RWPE1 (cell line): ENCODE results near the gene KARS1.

Experiments used
- CTCF ChIA-PET: fragments of 350-600 bp; sonication (Branson Sonifier 250); formaldehyde crosslinking; extraction: SDS; loops from one replicate; lab custom pipeline; 2021; lab: Yijun Ruan, JAX
- POLR2A ChIA-PET: fragments of 400-600 bp; formaldehyde crosslinking; extraction: SDS; loops from one replicate; lab custom pipeline; 2020; ENCODE audit warnings: antibody characterized with exemption; ENCODE audit not compliant: low non-redundant PET; lab: Yijun Ruan, JAX
- DNase-seq: peaks from one replicate; pipeline ENCODE4 v3.0.0; 2012; ENCODE audit warnings: low spot score
- H3K27ac ChIP-seq: fragments of 450-650 bp; 2 replicates; pipeline ENCODE4 v1.5.1; 2017
- TF ChIP-seq, protein P1 (sequence below): fragments of 450-650 bp; conservative IDR thresholded peaks from 2 replicates; pipeline ENCODE4 v1.5.1; 2017; ENCODE audit warnings: low read depth, mild to moderate bottlenecking

Gene KARS1

DNA sequence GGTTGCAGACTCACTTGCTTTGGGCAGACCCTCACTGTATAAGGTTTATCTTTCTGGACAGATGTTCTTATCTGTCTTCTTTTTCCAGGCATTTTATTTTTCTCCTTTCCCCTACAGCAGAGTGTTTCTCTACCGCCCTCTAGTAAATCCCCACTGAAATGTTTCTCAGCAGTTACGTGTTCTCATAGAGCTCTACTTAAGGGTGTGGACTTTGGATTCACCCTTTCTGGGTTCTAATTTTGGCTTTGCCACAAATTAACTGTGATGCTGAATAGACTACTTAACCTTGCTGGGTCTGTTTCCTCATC, 26.3 kb downstream of the KARS1 start:
- TF ChIP-seq, protein P1, sequence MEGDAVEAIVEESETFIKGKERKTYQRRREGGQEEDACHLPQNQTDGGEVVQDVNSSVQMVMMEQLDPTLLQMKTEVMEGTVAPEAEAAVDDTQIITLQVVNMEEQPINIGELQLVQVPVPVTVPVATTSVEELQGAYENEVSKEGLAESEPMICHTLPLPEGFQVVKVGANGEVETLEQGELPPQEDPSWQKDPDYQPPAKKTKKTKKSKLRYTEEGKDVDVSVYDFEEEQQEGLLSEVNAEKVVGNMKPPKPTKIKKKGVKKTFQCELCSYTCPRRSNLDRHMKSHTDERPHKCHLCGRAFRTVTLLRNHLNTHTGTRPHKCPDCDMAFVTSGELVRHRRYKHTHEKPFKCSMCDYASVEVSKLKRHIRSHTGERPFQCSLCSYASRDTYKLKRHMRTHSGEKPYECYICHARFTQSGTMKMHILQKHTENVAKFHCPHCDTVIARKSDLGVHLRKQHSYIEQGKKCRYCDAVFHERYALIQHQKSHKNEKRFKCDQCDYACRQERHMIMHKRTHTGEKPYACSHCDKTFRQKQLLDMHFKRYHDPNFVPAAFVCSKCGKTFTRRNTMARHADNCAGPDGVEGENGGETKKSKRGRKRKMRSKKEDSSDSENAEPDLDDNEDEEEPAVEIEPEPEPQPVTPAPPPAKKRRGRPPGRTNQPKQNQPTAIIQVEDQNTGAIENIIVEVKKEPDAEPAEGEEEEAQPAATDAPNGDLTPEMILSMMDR, result peak; percentile 35
- ChIA-PET POLR2A (no interaction called here), CTCF (no interaction called here)
- peak; percentile 18 for DNase-seq
- H3K27ac ChIP-seq, result no peak overlapping the region

DNA sequence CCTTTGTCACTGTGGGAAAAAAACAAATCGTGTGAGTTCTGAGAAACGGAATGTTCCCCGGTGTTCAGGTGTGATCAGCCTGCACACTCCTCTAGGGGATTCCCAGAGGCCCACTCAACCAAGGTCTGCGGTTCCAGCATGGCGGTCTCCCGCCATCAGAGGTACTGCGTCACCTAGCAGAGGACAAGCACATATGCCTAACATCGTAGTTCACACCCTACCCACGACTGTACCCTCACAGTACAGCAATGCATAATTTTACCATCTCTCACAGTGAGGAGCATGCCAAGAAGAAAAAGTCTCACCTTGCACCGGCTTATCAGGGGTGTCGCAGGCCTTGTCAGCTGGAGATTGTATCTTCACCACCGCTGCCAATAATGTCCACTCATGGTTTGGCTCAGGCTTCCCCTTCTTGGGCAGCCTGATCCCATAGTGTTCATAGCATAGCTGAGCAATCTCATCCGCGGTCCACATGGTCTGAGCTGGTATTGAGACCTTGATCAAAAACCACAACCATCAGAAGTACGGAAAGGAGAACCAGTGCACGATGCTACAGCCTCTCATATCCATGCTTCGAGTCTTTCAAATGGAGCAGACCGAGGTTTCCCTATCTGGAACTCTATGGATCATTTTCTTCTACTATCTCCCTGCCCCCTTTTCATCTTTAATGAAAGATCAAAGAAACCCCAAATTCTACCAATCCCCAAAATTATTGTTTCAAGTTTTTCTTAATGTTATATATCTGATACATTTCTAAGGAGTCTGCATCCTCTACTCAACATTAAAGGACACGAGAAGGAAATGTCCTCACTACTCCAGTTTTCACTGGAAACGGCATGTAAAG, 26.9 kb downstream of the KARS1 start:
- no peak for DNase-seq
- POLR2A ChIA-PET, result no interaction called here
- TF ChIP-seq, protein P1, result no peak
- CTCF ChIA-PET, result interaction anchor here (0.6 kb wide), 1 partner anchor 10 kb away, joined by 5 read pairs; no protein-coding TSS in a partner anchor
- H3K27ac ChIP-seq, result no peak overlapping the region

DNA sequence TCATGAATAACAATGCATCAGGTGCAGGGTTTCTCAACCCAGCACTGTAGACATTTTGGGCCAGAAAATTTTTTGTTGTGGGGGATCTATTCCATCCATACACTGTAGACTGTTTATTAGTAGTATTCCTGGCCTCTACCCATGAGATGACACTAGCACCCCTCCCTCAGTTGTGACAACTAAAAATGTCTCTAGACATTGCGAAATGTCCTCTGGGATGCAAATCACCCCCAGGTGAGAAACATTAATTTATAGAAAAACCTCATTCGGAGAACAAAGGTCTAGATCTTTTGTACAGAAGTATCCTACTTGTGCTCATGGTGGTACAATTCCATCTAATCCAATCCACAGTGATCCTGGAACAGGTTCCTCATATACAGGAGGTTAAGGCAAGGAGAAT, 28.7 kb downstream of the KARS1 start:
- no peak for DNase-seq
- CTCF ChIA-PET, result interaction anchor here (0.6 to 0.8 kb wide), 3 partner anchors 65 to 154 kb away, joined by 4 read pairs; no protein-coding TSS in a partner anchor
- POLR2A ChIA-PET, result no interaction called here
- TF ChIP-seq, protein P1, result no peak
- no peak overlapping the region for H3K27ac ChIP-seq

DNA sequence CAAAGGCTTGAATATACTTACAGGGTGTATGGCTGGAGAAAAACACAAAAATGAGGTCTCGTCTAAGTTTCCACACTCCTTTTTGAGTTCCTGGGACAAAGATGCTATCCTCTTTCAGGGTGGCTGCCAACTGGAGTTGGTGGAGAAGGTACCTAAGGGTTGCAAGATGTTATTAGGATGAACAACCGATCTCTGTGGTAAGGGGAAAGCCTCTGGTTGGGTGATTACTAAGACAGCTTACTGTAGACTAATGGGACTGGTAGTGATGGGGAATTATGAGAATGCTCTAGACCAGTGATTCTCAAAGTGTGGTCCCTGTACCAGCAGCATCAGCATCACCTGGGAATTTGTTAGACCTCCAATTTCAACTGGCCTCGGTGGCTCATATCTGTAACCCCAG, 30.3 kb downstream of the KARS1 start:
- POLR2A ChIA-PET, result no interaction called here
- TF ChIP-seq, protein P1, result no peak
- H3K27ac ChIP-seq, result no peak overlapping the region
- no peak for DNase-seq
- CTCF ChIA-PET, result interaction anchor here (0.6 to 0.7 kb wide), 3 partner anchors 21 to 71 kb away, joined by 3 to 5 read pairs (median 5); no protein-coding TSS in a partner anchor

DNA sequence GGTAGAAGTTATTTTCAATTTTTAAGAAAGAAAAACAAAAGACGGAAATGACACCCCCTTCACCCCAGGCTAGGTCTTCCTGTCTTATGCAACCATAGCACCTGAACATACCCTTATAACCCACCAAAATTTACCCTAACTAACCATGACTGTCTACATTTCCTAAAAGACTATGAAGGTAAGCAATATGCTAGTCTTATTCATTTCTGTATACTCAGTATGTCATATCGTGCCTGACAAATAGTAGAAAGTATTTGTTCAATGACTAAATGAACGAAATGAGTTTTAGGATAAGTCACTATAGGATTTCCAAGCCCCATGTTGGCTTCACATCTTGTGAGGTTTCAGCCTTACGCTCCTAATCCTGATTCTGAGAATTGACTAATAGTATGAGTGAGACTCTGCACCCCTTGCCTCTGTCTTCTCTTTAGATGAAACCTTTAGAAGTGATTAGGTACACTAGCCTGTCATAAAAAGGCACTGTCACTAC, 30.9 kb downstream of the KARS1 start:
- POLR2A ChIA-PET, result no interaction called here
- DNase-seq, result no peak
- H3K27ac ChIP-seq, result no peak overlapping the region
- CTCF ChIA-PET, result no interaction called here
- TF ChIP-seq, protein P1, result no peak

DNA sequence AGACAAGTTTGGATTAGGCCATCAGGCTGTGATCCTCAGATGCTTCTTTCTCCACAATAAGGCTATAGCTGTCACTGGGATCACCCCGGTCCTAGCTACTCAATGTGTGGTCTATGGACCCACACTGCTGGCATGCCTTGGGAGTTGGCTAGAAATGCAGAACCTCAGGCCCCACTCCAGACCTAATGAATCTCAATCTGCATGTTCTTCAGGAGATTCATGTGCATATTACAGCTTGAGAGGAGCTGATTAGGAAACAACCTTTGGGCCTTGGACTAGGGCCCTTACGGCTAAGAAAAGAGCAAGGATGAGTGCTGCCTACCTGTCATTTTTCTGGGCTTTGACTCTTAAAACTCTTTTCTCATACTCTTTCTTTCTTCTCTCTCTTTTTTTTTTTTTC, 31.8 kb downstream of the KARS1 start:
- no peak for DNase-seq
- POLR2A ChIA-PET, result no interaction called here
- no peak overlapping the region for H3K27ac ChIP-seq
- TF ChIP-seq, protein P1, result no peak
- CTCF ChIA-PET, result interaction anchor here (0.6 kb wide), 1 partner anchor 22 kb away, joined by 3 read pairs; no protein-coding TSS in a partner anchor
